Loucy (cell line): ENCODE data around the gene UBE2F.

ENCODE experiments used
- CTCF ChIP-seq: fragments of 200-600 bp; sonication (generic); conservative IDR thresholded peaks from 2 replicates; pipeline ENCODE4 v1.5.1; 2014; ENCODE audit warnings: mild to moderate bottlenecking, antibody characterized with exemption, low read length
- EZH2phosphoT487 ChIP-seq: fragments of 200-600 bp; IDR thresholded peaks from 2 replicates; pipeline ENCODE4 v1.6.1; 2018; ENCODE audit warnings: antibody characterized with exemption, mild to moderate bottlenecking, moderate library complexity, borderline replicate concordance

- TF ChIP-seq CTCF = no peak
- no peak for TF ChIP-seq EZH2phosphoT487
Observed at GRCh38 chr2:238064376-238064775, 97.6 kb downstream of the UBE2F start.
